Ovary (tissue), 3 donors: ENCODE results near the gene RAB3A.

ENCODE experiments used
- EP300 ChIP-seq: sonication (generic); formaldehyde crosslinking; IDR thresholded peaks from one replicate; pipeline ENCODE4 v1.6.1; 2017; ENCODE audit warnings: antibody characterized with exemption
- POLR2A ChIP-seq: fragments of 450-650 bp; IDR thresholded peaks from one replicate; pipeline ENCODE4 v1.6.1; 2017; ENCODE audit warnings: antibody characterized with exemption, mild to moderate bottlenecking, moderate library complexity
- TF ChIP-seq, protein P1 (sequence below), 3 donors: fragments of 450-650 bp in 2 of 3; fragments of 200-600 bp in 1 of 3; IDR thresholded peaks; one replicate each; pipeline versions ENCODE4 v1.5.1 to v1.8.0; 2016 to 2022; ENCODE audit warnings: antibody characterized with exemption in 3 of 3, mild to moderate bottlenecking in 1 of 3
- donor health status: DM: no; HTN: no; CAD: no.

- TF ChIP-seq, protein P1, sequence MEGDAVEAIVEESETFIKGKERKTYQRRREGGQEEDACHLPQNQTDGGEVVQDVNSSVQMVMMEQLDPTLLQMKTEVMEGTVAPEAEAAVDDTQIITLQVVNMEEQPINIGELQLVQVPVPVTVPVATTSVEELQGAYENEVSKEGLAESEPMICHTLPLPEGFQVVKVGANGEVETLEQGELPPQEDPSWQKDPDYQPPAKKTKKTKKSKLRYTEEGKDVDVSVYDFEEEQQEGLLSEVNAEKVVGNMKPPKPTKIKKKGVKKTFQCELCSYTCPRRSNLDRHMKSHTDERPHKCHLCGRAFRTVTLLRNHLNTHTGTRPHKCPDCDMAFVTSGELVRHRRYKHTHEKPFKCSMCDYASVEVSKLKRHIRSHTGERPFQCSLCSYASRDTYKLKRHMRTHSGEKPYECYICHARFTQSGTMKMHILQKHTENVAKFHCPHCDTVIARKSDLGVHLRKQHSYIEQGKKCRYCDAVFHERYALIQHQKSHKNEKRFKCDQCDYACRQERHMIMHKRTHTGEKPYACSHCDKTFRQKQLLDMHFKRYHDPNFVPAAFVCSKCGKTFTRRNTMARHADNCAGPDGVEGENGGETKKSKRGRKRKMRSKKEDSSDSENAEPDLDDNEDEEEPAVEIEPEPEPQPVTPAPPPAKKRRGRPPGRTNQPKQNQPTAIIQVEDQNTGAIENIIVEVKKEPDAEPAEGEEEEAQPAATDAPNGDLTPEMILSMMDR (IDR thresholded peaks at IDR 0.05): no peak
- TF ChIP-seq EP300 (no peak), POLR2A (no peak)
Measured at GRCh38 chr19:18194181-18194530, 9.7 kb downstream of the RAB3A start.
